Activated gamma-delta T cell (primary cell): ENCODE data around the gene LRRC27.
A peak's percentile ranks its signal among the peaks of the same experiment; 100 is the strongest.

Experiments
- DNase-seq: peaks from one replicate; lab custom pipeline; 2025; lab: John Stamatoyannopoulos, UW

Gene LRRC27

DNA sequence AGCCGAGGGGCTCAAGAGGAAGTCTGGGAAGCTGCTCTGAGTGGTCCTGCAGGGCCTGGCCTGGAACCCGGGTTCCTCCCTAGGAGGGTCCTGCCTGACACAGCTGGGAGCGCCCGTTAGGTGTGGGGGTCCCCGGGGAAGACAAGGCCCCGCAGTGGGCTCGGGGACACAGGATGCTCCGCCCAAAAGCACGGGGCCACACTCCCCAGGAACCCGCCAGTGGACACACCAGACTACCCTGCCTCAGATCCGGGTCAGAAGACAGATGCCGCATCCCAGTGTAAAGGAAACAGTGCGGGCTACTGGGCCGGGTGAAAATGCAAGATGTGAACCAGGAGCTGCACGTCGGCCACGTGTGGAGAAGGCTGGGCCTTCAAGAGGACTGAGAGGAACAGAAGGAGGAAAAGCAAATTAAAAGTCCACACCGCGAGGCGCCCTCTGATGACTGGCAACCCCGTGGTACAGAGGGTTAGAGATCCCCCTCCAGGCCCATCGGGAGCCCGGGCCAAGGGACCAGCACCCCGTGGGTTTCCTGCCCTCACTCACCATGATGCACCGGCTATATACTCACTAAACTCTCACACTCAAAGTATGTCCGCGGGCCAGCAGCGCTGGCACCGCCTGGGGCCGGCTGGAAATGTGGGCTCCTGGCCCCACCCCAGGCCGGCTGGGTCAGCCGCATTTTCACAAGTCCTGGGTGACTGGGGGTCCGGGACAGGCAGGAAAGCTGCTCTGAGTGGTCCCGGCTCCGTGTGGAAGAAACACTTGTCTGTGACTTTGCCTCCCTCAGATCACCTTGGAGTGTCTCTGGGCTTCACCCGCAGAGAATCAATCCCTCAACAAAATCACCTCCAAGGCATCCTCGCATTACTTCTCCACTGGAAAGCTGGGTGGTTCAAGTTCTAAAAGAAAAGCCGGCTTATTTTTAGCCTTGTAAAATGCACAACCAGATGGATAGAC lies 30.3 kb upstream of the LRRC27 start:
- no peak for DNase-seq

DNA sequence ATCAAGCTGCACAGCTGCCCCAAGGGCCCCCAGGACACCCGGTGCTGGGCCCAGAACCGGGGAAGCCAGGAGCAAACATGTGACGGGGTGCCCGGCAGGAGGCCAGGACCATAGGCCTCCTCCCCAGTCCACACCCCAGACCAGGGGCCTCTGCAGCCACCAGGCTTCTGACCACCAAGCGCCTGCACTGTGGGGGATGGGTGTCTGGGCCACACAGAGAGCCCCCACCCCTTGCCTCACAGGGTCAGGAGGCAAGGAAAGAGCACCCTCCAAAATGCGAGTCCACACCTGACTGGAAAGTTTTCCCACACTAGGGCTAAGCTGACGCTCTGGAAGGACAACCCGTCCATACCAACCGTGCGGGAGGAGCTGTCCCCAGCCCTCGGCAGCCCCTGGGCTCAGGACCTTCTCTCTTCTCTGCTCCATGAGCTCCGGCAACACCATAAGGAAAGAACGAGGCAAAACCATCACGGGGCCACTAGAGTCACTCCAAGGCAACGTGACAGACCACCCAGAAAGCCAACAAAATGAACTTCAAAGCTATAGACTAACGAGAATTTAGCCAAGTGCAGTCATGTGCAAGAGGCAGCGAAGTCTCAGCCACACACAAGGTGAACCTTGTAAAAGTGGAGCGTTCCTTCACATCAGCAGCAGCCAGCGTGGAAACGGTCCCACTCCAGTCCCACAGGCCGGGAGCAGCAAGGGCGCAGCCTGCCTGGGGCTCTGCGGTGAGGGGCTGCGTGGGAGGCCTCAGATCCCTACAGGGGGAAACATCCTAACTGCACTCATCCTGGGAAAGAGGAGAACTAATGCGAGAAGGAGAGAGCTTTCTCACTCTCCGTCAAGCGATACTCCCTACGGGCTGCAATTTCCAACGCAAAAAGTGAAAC lies 29.3 kb upstream of the LRRC27 start:
- DNase-seq = no peak

DNA sequence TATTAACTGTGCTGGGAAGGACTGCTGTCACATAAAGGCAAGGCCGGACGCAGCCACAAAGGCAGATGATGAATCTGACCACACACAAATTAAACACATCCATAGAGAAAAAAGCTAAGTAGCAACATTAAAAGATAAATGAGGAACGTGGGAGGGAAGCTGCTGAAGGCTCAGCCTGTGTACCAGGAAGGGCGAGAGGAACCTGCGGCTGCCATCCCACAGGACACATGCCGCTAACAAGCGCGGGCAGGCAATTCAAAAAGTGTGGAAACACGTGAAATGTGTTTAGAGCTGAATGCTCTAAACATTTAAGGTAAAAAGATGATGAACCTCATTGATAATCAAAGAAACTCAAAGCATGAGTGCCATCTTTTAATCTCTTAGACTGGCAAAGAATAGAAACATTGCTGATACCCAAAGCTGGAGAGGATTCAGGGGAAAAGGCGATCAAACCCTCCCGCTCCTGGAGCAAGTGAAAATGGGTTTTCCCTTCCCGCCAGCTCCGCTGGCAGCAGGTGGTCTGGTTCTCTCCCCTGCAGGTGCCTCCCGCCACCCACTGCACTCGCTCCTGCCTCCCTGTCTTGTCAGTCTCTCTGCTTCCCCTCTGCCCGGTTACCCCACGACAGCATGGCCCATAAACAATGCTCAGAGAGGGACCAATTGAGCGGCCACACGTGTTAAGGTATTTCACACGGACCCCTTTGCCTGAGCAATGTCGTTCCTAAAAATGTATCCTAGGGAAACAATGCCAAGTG lies 28.5 kb upstream of the LRRC27 start:
- no peak for DNase-seq

DNA sequence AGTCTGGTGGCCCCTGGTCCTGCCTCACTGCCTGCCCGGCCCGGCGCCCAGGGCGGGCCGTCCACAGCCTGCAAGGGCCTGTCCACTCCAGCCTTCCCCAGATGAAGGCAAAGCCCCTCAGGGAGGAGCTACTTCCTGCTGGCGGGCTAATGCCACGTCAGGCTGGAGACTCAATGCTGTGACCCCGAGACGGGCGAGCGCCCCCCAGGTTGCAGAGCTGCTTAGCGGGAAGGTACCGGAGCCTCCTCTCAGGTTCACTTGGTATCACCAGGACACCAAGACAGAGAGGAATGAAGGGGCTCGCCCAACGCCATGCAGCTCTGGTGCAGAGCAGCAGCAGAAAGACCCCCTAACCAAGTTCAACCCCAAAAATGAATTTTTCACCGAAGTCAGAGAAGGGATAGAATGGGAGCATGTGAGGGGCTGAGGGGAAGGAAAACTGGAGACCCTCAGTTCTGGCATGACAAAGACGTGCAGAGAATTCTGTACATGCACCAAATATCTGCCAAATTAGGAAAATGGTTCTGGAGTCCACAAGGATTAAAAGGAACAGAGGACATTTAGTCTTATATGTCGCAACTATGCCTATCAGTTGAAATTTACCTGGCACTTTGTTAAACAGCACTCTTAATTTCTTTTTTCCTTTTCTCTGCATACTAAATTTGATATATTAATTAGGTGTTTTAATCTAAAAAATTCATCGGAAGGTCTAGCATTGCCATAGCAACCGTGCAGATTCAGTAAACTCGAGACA lies 27.1 kb upstream of the LRRC27 start:
- no peak for DNase-seq

DNA sequence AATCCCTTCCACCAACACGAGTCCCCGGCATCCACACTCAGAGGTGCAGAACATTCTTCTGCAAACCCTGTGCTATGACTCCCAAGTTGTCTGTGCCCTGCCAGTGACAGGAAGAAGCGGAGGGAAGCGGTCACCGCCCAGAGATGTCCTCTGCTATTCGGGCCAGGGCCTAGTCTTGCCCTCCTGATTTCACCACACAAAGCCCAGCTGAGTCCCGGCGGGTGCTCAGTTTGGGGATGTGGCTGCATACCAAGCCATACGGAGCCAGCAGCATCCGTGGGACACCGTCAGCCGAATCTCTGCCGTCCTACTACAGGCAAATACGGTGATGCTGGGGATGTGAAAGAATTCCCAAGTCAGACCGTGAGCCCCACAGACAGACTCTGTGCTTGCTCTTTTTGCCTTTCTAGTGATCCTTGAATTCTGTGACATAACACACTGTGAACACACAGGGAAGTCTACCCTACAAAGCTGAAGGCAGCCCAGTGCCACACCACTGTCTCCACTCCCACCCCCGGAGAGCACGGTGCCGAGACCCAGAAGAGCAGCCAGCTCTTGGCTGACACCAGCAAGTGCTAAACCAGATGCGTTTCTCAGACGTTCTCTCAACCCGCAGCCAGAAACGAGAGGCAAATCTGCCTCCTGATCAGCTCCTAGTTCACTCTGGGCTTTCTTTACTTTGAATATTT lies 26.2 kb upstream of the LRRC27 start:
- no peak for DNase-seq

DNA sequence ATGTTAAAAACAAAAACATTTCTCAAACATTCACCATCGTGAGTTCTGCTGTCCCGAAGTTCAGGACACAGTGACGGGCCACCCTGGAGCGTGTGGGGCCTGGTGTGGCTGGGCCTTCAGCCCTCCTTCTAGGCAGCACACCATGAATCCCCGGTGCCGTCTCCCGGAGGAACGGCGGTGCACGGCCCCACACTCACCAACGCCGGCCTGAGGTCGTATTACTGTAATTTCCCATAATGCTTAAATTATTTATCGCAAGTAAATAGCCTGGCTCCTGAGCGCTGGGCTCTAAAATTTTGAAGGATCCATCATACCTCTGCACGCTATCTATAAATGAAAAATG lies 25.7 kb upstream of the LRRC27 start:
- no peak for DNase-seq

DNA sequence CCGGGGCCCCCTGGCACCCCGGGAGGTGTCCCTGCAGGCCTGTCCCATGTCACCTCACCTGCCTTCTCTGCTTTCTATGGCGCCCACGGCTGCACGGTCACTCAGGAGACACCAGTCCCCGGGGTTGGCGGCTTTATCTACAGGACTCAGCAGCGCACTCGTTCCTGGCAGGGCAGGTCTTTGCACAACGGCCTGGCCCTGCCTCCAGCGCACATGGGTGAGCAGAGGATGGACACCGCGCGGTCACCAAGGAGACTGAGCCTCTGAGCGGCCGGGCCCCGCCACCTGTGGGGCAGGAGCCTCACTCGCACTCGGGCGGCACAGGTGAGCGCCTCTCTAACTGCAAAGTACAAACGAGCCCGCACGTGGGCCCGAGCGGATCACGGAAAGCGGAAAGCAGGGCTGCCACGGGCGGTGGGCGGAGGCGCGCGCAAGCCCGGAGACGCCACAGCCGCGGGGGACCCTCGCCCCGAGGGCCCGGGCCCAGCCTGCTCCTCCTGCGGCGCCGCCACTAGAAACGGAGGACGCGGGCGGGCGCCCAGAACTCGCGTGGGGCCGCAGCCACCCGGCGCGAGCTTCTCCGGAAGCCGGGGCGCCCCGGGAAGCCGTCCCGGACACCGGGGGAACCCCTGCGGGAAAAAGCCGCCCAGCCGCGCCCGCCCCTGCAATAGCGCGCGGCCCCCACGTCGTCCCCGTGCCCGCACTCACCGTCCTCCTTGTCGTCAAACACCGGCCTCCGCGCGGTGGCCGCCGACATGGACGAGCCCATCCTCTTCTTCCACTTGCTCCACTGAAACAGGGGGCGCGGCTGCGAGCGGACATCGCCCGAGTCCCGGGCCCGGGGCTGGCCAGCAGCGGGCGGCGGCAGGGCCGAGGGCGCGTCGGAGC lies 24.9 kb upstream of the LRRC27 start:
- DNase-seq = peak; percentile 25

DNA sequence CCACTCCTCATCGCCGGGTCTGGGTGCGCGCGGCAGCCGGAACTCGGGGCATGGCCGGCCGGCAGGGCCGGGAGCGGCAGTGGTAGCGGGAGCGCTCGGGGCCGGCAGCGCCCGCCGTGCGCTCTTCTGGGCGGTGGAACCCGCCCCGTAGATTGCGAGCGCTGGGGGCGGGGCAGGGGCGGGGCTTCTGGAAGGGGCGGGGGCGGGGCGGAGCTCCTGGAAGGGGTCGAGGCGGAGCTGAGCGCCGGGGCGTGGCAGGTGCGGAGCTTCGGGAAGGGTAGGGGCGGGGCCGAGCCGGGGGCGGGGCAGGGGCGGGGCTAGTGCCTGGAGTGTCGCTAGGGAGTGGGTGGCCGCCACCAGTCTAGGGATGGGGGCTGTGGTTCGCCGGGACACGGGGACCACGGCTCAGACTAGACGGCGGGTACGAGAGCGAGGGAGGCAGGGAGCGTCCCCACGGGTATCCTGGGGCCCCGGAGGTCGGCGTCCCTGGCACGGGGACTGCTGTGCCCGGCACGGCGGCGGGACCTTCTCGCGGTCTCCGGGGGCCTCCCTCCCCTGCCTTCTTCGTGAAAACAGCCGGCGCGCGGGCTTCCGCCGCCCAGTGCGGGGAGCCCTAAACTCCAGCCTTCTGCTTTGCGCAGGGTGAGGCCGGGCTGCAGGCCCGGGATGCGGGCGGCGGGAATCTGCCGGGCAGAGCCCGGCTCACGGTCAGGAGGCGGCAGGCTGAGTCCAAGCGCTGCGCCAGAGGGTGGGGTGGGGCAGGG lies 24.0 kb upstream of the LRRC27 start, which contains the start of gene STK32C:
STK32C (minus strand) TSS at position 128 of the 764 bp plus-strand sequence; CDS start at position 11, 117 bp downstream.
- peak; percentile 87 for DNase-seq

DNA sequence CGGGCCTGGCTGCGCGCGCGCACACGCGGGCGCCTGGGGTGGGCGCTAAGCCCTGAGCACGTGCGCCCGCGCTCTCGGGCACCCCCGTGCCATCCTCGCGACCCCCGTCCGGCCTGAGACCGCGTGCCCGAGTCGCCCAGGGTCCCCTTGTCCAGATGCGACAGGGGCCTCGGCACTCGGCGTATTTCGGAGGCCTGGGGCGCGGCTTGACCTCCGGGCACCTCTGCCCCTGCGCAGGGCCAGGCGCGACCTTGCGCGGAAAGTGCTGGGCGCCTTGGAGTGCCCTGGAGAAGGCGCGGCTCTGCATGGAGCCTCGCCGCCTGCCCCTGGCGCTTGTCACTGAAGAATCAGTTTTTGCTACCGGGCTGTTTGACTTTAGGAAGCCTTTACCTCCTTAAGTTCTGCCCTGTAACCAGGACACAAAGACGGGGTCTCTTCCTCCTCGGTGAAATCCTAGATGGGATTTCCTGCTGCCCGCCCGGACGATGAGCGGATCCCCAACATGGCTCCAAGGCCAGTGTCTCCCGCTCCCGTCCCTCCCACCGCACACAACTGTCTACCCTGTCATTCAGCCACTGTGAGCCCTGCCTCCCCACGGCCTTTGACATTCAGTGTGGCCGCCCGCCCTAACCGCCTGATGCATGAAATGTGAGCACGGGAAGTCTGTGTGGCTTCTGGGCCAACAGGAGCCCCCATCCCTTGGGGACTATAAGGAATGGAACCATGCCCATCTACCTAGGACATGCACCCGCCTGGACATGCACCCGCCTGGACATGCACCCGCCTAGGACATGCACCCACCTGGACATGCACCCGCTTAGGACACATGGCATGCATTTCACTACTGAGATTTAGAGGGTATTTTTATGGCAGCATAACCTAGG lies 23.2 kb upstream of the LRRC27 start:
- no peak for DNase-seq

DNA sequence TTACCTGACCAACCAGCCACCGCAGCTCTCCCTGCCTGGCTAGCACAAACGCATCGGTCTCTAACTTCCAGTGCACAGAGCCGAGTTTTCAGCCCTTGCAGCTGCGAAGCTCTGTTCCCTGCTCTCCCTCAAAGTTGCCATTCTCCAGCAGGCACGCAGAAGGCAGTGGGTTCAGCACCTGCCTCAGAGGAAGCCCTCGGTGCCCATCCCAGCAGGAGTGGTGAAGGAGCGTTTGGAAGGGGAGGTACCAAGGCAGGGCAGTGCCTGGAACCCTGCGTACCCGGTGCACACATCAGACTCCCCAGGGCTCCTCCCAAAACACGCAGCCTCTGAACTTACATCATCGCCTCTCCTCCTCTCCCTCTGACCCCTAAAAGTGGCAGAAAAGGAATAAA lies 22.5 kb upstream of the LRRC27 start:
- DNase-seq = no peak

DNA sequence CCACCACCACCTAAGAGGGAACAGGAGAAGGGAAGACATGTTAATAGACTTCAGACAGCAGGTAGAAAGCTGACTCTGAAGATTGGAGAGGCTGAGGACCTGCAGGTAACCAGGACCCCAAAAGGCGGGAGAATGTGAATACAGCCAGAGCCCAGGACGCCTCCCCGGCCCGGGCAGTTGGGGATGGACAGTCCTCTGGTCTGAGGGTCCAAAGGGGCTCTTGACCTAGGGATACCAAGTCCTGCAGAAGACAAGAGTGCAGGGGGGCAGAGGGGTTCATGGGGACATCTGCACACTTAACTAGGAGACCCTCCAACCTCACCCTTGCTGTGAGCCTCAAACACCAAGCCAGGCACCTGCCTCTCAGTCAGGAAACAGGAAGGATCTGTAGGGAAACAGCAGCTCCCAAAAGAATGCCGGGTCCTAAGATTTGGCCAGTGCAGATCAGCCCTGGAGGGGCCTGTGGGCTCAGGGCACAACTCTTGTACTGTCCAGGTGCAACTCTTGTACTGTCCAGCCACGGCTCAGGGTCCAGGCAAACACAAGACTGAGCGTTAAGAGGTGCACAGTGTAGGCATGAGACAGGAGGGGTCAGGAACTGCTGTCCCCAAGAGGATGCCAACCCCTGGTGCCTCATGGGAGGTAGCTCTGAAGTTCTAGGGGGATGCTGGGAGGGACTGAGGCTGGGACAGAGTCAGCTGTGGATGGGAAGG lies 22.0 kb upstream of the LRRC27 start:
- no peak for DNase-seq

DNA sequence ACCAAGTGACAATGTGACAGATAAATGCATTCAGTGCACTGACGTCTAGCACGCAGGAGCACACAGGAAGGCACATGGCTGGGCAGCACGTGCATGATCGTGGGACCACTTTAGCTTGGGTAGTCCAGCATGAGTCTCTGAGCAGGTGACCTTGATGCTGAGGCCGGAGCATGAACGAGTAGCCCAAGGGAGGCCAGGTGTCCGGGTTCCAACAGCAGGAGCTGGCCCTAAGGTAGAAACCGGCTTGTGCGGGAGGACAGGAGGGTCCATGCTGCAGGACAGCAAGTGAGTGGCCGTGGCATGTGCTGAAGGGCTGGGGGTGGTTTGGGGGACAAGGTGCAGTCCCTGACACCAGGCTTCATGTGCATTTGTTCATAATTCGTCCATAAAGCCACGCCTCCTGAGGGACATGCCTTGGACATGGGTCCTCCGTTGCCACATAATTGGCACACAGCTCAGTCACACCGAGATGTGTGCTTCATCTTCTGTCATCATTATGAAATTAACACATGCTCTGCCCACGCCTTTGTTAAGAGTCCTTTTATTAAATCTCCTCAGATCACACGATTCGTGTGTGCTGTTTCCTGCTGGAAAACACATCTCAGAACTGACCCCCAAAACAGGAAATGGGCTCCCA lies 21.2 kb upstream of the LRRC27 start:
- DNase-seq = no peak

DNA sequence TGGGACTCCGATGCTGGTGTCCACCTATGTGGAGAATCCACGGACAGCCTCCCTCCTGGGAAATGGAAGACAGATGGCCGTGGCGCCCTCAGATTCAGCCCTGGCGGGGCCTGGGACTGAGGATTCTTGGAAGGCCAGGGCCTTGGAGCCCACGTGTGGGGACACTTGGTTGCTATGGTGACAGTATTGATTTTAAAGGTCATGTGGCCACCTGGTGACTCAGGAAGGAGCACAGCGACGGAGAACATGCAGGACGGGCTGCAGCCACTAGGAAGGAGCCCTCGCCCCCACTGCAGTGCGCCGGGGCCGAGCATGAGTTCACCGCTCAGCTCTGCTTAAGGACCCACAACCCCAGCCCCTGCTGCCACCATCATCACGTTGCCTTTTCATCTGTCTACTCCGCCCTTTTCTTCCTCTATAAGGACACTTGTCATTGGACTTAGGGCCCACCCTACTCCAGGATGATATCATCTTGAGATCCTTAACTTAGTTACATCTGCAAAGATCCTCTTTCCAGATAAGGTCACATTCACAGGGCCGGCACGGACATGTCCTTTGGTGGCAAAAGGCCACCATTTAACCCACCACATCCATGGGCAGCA lies 20.6 kb upstream of the LRRC27 start:
- DNase-seq = no peak

DNA sequence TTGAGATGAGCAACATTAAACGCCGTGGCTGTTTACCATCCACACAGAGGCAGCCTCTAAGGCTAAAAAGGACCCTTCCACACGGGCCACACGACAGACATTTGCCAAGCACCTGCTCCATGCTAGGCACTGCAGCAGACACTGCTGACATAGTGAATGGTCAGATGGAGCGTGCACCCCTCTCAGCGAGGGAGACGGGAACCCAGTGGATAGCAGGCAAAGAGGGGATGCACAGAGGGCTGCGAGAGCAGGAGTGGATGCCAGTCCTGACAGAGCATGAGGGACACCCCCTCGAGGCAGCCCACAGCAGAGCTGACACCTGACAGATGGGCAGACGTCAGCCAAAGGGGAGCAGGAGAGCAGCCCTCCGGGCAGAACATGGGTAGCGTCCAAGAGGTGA lies 18.7 kb upstream of the LRRC27 start:
- no peak for DNase-seq

DNA sequence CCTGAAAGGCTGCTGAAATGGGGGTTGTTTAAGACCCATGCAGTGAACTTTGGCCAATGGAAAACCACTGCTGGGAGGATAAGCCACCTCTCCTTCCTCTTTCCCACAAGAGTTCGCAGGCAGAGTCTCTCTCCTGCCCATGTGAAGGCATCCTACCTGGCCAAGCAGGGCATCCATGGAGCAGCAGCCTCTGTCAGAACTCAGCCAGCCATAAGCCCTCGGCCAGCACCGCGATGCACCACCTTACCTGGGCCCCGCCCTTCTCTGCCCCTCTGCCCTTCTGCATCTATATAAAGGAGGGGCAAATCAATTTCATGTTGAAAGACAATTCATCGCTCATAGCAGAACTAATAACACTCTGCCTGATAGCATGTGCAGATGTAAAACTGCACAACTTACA lies 18.1 kb upstream of the LRRC27 start:
- DNase-seq = no peak

DNA sequence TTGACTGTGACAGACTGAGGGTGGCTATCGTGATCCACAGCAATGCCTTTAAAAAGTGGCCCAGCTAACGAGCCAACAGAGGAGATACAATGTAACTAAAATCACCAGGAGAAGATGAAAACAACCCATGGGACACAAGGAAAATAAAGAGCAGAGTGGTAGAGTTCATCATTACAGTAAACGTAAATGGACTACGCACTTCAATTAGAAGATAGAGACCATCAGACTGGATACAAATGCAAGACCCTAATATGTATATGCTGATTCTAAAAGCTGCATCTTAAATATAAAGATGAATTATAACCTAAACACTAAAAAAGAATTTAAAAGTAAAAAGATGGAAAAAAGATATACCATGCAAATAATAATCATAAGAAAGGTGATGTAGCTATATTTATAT lies 17.7 kb upstream of the LRRC27 start:
- no peak for DNase-seq
